Endothelial cell of umbilical vein (primary cell): ENCODE measurements around the gene NR4A1. TPM values are rescaled to one million over a fixed set of nuclear protein-coding genes. Genes with fewer than 3 reads are reported as not detected.

Experiments
- BruUV-seq: library from RNA; stranded (reverse); fragments of 400-500 nt; replicated peaks from 2 replicates; lab custom pipeline; 2021; lab: Mats Ljungman, UMichigan
- CTCF ChIA-PET: fragments of 300-600, 350-600 bp; sonication (Branson Sonifier 250); formaldehyde crosslinking; loops from one replicate; lab custom pipeline; 2021; ENCODE audit warnings: antibody characterized with exemption, inconsistent platforms; lab: Charles Lee
- POLR2A ChIA-PET: fragments of 300-600, 350-600 bp; sonication (Branson Sonifier 250); formaldehyde crosslinking; loops from one replicate; lab custom pipeline; 2021; ENCODE audit warnings: antibody characterized with exemption, inconsistent platforms; lab: Charles Lee
- DNase-seq: peaks from one replicate; pipeline ENCODE4 v3.0.0-alpha.2; 2011; ENCODE audit warnings: low read depth, low spot score
- FAIRE-seq: peaks from 2 replicates; lab custom pipeline; 2011; peaks lifted over from hg19 to GRCh38; lab: Jason Lieb, UNC
- H2AFZ ChIP-seq: 2 replicates; pipeline ENCODE4 v1.6.0; 2012; ENCODE audit warnings: low read depth, low read length, control low read depth, inconsistent platforms
- H3K27ac ChIP-seq: 2 replicates; pipeline ENCODE4 v1.5.1; 2011; ENCODE audit warnings: low read depth, mild to moderate bottlenecking, control low read depth, low read length, moderate library complexity; ENCODE audit not compliant: insufficient read depth
- H3K27me3 ChIP-seq, 2 experiments: 2 replicates each; pipeline versions ENCODE4 v1.6.0 to v1.6.1; 2011; ENCODE audit warnings: low read length in 2 of 2, mixed read lengths in 1 of 2; ENCODE audit not compliant: control insufficient read depth in 2 of 2, insufficient read depth in 2 of 2
- H3K36me3 ChIP-seq, 2 experiments: 2 replicates in 1 of 2; 3 replicates in 1 of 2; pipeline ENCODE4 v1.5.1; 2011; ENCODE audit warnings: low read length in 2 of 2, mild to moderate bottlenecking in 1 of 2, moderate library complexity in 1 of 2; ENCODE audit not compliant: control insufficient read depth in 2 of 2, insufficient read depth in 2 of 2; ENCODE audit errors: extremely low read depth in 1 of 2
- H3K4me1 ChIP-seq: 3 replicates; pipeline ENCODE4 v1.5.1; 2011; ENCODE audit warnings: mild to moderate bottlenecking, low read length; ENCODE audit not compliant: control insufficient read depth, insufficient read depth; ENCODE audit errors: extremely low read depth
- H3K4me2 ChIP-seq: 2 replicates; pipeline ENCODE4 v1.6.1; 2011; ENCODE audit warnings: low read length, control low read depth, mixed read lengths; ENCODE audit not compliant: insufficient read depth
- H3K4me3 ChIP-seq, 3 experiments: fragments of 200-600 bp in 1 of 3; sonication (generic), shearing (Covaris generic) in 1 of 3; replicated peaks in 1 of 3; 2 replicates each; pipeline ENCODE4 v1.5.1; 2011 to 2016; ENCODE audit warnings: control low read depth in 3 of 3, low read length in 3 of 3, mild to moderate bottlenecking in 2 of 3, inconsistent platforms in 1 of 3, low read depth in 1 of 3, moderate library complexity in 1 of 3; ENCODE audit not compliant: insufficient read depth in 1 of 3
- H3K79me2 ChIP-seq: 2 replicates; pipeline ENCODE4 v1.6.0; 2012; ENCODE audit warnings: low read length, inconsistent platforms; ENCODE audit not compliant: control insufficient read depth, insufficient read depth
- H3K9ac ChIP-seq: replicated peaks from 2 replicates; pipeline ENCODE3; 2011; ENCODE audit warnings: low read length, control low read depth; ENCODE audit not compliant: insufficient read depth; ENCODE audit errors: extremely low read depth
- H3K9me1 ChIP-seq: replicated peaks from 3 replicates; pipeline ENCODE4 v1.6.0; 2011; ENCODE audit warnings: mild to moderate bottlenecking, low read length; ENCODE audit not compliant: control insufficient read depth, insufficient read depth; ENCODE audit errors: extremely low read depth
- H3K9me3 ChIP-seq: replicated peaks from 2 replicates; pipeline ENCODE4 v1.5.1; 2012; ENCODE audit warnings: low read length, inconsistent platforms; ENCODE audit not compliant: control insufficient read depth, insufficient read depth
- H4K20me1 ChIP-seq: replicated peaks from 2 replicates; pipeline ENCODE3; 2011; ENCODE audit warnings: mild to moderate bottlenecking, low read length; ENCODE audit not compliant: control insufficient read depth, insufficient read depth; ENCODE audit errors: extremely low read depth
- CTCF ChIP-seq, 2 donors: IDR thresholded peaks; 1 replicate in 1 of 2; 2 replicates in 1 of 2; pipeline ENCODE4 v1.5.1; 2011; ENCODE audit warnings: low read length in 2 of 2, mild to moderate bottlenecking in 2 of 2, moderate library complexity in 2 of 2, control low read depth in 1 of 2, inconsistent platforms in 1 of 2, low read depth in 1 of 2; ENCODE audit not compliant: insufficient read depth in 1 of 2; ENCODE audit errors: extremely low read depth in 1 of 2
- EZH2 ChIP-seq: IDR thresholded peaks from 2 replicates; pipeline ENCODE4 v1.6.1; 2012; ENCODE audit warnings: borderline replicate concordance, low read depth, mild to moderate bottlenecking, moderate library complexity, low read length, inconsistent platforms; ENCODE audit not compliant: severe bottlenecking
- FOS ChIP-seq: IDR thresholded peaks from 2 replicates; pipeline ENCODE4 v1.6.1; 2011; ENCODE audit warnings: mild to moderate bottlenecking, low read length, moderate library complexity, borderline replicate concordance; ENCODE audit not compliant: insufficient read depth
- GATA2 ChIP-seq: IDR thresholded peaks from 2 replicates; pipeline ENCODE4 v1.7.0; 2011; ENCODE audit warnings: low read depth, mild to moderate bottlenecking, moderate library complexity, mixed read lengths, low read length; ENCODE audit not compliant: insufficient read length, insufficient read depth
- MAX ChIP-seq: IDR thresholded peaks from 2 replicates; pipeline ENCODE4 v1.6.1; 2011; ENCODE audit not compliant: insufficient read depth, insufficient read length
- MYC ChIP-seq: IDR thresholded peaks from one replicate; pipeline ENCODE4 v1.6.1; 2011; ENCODE audit warnings: mild to moderate bottlenecking, low read depth, low read length
- POLR2A ChIP-seq: IDR thresholded peaks from 2 replicates; pipeline ENCODE4 v1.6.1; 2012; ENCODE audit warnings: low read depth, mild to moderate bottlenecking, control low read depth, low read length
- POLR2AphosphoS5 ChIP-seq: IDR thresholded peaks from 2 replicates; pipeline ENCODE4 v1.6.1; 2012; ENCODE audit warnings: low read depth, mild to moderate bottlenecking, control low read depth, low read length, moderate library complexity; ENCODE audit not compliant: insufficient read depth
- dilution Hi-C: fragments of 300-500 bp; cut with MboI; formaldehyde crosslinking; loops from one replicate; pipeline ENCODE4 v1.15.0; 2019; ENCODE audit warnings: low sequenced_read_pairs; ENCODE audit not compliant: extremely low pct_ligation_motif_present
- intact Hi-C: fragments of 100-400 bp; cut with micrococcal nuclease; formaldehyde crosslinking; loops from one replicate; pipeline ENCODE4 v1.10.0; 2022
- polyA plus RNA-seq, 4 experiments: library from polyadenylated mRNA; depleted of rRNA in 3 of 4; stranded (reverse) in 3 of 4; unstranded in 1 of 4; fragments of >200 nt; gene quantifications; 2 replicates each; pipeline versions ENCODE4 v1.2.1 to v1.2.3, GENCODE V29; 2011 to 2012; ENCODE audit warnings: missing spikeins in 1 of 4
- total RNA-seq: library from RNA; stranded (reverse); gene quantifications from 2 replicates; pipeline ENCODE4 v1.2.3, GENCODE V29; 2021

The NR4A1 gene
- total and polyA plus RNA-seq, 2 donors (not counting 3 experiments of a cell fraction or from before 2014, with no cell fraction given) = 6.8 to 18.2 TPM

- BruUV-seq = no TSS peak
Measured at GRCh38 chr12:52066346-52067080, 15.3 kb downstream of the NR4A1 start.

GRCh38 chr12:52067081-52067374 lies 15.8 kb downstream of the NR4A1 start:
- peaks cover 20% of the 10 kb centered on the region for H3K4me1 ChIP-seq
- BruUV-seq = no TSS peak
- H3K9me3 ChIP-seq = no peaks in the 10 kb centered on the region
- CTCF ChIA-PET = interaction anchor here (1.2 to 7.2 kb wide), 5 partner anchors 8 to 74 kb away, joined by 3 to 156 read pairs (median 5); no protein-coding TSS in a partner anchor
- no peak overlapping the region for H3K4me2 ChIP-seq
- no peak overlapping the region for H3K27ac ChIP-seq
- H2AFZ ChIP-seq = no peak overlapping the region
- no peak for TF ChIP-seq CTCF (IDR thresholded peaks at IDR 0.05; ENCODE audit: extremely low read depth in 1 of 2, insufficient read depth in 1 of 2, low read depth in 1 of 2, low read length in 2 of 2)
- no peak for TF ChIP-seq FOS
- TF ChIP-seq EZH2 = no peak
- TF ChIP-seq GATA2 = no peak
- TF ChIP-seq MYC = no peak
- no peak for TF ChIP-seq MAX
- TF ChIP-seq POLR2AphosphoS5 = no peak
- TF ChIP-seq POLR2A = no peak
- H3K27me3 ChIP-seq = no peaks in the 10 kb centered on the region
- no peak for DNase-seq
- no peak overlapping the region for H3K4me3 ChIP-seq
- H3K79me2 ChIP-seq = peaks cover 22% of the 10 kb centered on the region
- no peaks in the 10 kb centered on the region for H3K9me1 ChIP-seq
- intact Hi-C loops = no loop called here
- no peaks in the 10 kb centered on the region for H4K20me1 ChIP-seq
- POLR2A ChIA-PET = interaction anchor here (0.6 to 1.7 kb wide), 4 partner anchors 34 to 1027 kb away, joined by 3 to 10 read pairs (median 6); partner anchors contain the start of gene TAMALIN
- dilution Hi-C loops = no loop called here
- H3K36me3 ChIP-seq = no peaks in the 10 kb centered on the region
- FAIRE-seq = no peak
- no peak overlapping the region for H3K9ac ChIP-seq

More at GRCh38 chr12:52066346-52067080, 15.3 kb downstream of the NR4A1 start:
- Histone ChIP-seq H3K4me2 (no peak overlapping the region), H3K79me2 (peaks cover 17% of the 10 kb centered on the region), H3K27ac (no peak overlapping the region), H4K20me1 (no peaks in the 10 kb centered on the region), H3K9me3 (no peaks in the 10 kb centered on the region), H3K4me1 (peaks cover 20% of the 10 kb centered on the region), H3K9ac (no peak overlapping the region), H2AFZ (no peak overlapping the region), H3K36me3 (no peaks in the 10 kb centered on the region), H3K9me1 (no peaks in the 10 kb centered on the region), H3K4me3 (no peak overlapping the region), H3K27me3 (no peaks in the 10 kb centered on the region)
- intact Hi-C loops (no loop called here), dilution Hi-C loops (no loop called here)
- DNase-seq (no peak), FAIRE-seq (no peak)
- POLR2A ChIA-PET = interaction anchor here (0.6 to 1.7 kb wide), 3 partner anchors 34 to 1028 kb away, joined by 3 to 10 read pairs (median 8); partner anchors contain the start of gene TAMALIN
- CTCF ChIA-PET = interaction anchor here (1.2 to 7.2 kb wide), 5 partner anchors 8 to 73 kb away, joined by 3 to 156 read pairs (median 5); no protein-coding TSS in a partner anchor
- TF ChIP-seq MAX = no peak
- peak; percentile 10 for TF ChIP-seq FOS
